Bone marrow (tissue), 2 donors: ENCODE measurements around the gene PRIMA1.

Source experiments
- DNase-seq, 2 donors: peaks; one replicate each; lab custom pipeline; 2025; lab: John Stamatoyannopoulos, UW

PRIMA1 gene

GRCh38 chr14:93731753-93732152 lies 56.5 kb downstream of the PRIMA1 start:
- no peak for DNase-seq

- no peak for DNase-seq
Measured at GRCh38 chr14:93729993-93730392, 58.3 kb downstream of the PRIMA1 start.

- no peak for DNase-seq
Measured at GRCh38 chr14:93728651-93729016, 59.7 kb downstream of the PRIMA1 start.

- DNase-seq = no peak
Measured at GRCh38 chr14:93727917-93728650, 60.2 kb downstream of the PRIMA1 start.

GRCh38 chr14:93727039-93727740 lies 61.1 kb downstream of the PRIMA1 start:
- no peak for DNase-seq

DNA sequence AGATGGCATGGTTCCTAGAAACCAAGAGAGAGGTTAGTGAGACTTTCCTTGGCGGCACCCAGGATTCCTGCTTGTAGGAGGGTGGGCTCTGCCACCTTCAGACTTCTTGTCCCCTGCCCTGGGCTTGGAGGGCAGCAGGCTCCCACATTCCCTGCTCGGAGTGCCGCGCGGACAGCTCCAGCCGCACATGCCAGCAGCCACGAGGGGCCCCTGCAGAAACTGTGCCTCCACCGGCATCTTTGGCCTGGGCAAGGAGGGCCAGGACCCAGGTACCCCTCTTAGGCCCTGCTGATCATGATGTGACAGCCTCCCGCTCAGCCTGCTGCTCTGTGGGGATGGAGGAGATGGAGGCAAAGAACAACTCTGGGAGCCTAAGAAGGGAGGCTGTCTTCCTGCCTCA lies 62.3 kb downstream of the PRIMA1 start:
- no peak for DNase-seq

DNA sequence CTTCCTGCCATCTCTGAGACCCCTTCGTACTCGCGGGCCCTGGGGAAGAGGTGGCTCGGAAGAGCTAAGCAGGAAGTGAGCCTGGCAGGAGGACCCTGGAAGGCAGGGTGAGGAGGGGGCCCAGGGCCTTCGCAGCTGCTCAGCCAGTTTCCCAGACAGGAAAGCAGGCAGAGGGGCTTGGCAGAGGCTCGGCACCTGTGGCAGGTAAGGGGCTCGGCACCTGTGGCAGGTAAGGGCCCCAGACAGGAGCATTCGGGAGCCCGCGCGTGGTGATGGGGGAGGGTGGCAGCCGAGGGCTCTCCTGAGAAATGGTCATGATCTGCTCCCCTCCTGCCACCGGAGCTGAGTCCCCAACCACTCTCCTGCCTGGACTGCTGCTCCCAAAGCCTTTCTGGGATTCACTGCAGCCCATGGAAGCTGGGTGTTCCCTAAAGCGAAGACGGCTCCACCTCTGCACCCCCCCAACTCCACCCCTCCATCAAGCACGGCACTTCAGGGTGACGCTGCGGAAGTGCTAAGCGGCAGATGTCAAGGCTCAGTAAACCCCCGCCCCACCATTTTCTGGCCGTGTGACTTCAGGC lies 63.2 kb downstream of the PRIMA1 start:
- DNase-seq = no peak

- DNase-seq = no peak
Measured at GRCh38 chr14:93723001-93723400, 65.3 kb downstream of the PRIMA1 start.

DNA sequence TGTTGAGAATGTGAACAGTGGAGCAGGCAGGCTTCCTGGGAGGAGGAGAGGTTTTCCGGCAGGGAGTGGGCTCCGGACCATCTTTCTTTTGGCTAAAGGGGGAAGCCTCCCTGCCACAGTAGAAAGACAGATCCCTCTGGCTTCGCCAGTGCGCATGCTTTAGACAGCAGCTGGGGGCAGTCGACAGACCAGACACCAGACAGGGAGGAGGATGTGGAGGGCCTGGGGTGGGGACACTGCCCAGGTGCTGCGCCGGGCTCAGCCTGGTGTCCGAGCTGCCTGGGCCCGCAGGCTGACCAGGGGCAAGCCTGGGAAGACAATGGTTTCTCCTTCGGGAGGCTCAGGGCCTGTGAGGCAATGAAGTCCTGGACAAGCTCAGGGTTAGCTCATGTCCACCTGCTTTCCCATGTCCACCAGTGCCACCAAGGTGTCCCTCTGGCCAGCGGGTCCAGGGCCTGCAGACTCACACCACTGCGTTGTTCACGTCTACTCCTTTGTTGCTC lies 67.3 kb downstream of the PRIMA1 start:
- no peak for DNase-seq

DNA sequence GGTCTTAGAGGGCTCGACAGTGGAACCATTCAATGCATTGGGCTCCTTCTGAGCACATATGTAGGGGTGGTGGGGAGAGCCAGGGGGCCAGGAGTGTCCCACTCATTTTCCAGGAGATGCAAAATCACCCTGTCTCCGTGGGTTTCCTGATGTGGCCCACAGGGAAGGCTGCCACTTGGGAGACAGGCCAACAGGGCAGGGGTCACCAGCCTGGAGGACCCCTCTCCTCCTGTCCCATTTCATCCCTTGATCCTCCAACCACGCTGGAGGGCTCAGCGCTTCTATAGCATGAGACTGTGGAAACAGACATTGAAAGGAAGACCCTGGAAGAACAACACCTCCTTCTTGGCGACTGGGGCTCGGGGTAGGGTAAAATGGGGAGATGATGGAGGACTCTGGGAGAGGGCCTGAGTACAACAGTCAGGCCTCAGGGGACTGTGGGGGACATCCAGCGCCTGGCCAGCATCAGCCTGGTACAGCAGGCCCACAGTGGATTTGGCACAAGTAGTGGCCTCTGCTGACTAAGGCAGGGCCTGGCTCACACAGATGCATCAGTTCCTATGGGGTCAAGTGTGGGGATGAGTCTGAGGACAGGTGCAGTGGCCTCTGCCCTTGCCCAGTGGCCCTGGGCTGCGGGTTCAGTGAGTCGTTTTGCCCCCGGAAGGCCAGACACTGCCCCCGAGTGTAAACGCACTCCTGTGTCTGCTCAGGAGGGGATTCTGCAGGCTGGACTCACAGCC lies 68.0 kb downstream of the PRIMA1 start:
- DNase-seq = no peak

- no peak for DNase-seq
Measured at GRCh38 chr14:93719256-93719655, 69.0 kb downstream of the PRIMA1 start.

DNA sequence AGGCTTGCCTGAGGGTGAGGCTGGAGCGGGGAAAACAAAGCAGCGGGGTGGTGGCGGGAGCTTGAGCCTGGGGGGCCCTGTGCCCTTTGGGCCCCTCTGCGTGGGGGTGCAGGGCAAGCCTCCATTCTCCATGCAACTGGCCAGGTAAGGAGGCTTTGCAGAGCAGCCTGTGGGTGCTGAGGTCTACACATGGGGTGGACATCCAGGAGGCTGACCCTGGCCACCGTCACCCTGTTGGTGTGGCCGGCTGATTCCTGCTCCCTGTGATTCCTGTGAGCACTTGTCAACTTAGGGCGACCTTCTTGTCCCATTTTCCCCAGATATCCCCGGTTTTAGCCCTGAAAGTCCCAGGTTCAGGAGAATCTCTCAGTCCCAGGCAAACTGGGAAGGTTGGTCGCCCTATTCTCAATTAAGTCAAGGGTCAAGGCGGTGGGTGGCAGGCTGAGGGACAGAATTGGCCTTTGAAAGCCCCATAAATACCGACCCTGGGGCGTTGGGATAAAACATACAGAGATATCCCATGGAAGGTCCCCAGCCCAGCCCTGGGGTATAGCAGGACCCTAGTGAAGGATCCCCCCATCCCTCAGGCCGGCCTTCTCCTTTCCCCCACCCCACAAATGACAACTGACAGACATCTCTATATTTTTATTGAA lies 70.5 kb downstream of the PRIMA1 start:
- DNase-seq = no peak

- no peak for DNase-seq
Measured at GRCh38 chr14:93716746-93717667, 71.3 kb downstream of the PRIMA1 start.

DNA sequence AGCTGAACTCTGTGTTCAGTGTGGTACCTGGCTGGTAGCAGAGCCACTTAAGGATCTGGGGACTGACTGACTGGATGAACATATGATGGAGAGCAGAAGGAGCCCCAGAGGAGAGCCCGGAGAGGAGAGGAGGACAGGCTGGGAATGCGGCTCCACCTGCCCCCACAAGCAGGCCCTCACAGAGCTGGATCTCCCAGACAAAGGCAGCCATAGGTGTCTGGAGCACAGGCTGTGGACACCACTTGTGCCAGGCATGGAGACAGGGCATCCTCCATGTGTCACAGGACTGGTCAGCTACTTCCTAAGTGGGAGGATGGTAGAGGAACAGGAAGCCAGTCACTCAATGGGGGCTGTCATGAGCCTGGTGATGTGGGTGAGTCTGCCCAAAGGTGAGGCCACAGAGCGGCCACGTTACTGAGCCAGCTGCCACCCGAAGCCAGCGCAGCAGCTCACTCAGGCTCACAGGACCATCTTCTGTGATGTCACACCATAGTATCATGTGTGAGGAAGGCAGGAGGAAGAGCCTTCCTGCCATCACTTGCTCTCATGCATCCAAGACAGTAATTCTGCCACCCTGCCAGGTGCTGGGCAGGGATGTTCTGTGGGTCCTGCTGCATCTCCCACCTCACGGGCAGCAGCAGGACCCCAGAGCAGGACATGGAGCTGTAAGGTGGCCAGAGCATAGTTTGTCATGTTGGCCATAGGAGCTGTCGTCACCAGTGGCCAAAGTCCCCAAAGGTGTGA lies 72.1 kb downstream of the PRIMA1 start:
- DNase-seq = no peak

DNA sequence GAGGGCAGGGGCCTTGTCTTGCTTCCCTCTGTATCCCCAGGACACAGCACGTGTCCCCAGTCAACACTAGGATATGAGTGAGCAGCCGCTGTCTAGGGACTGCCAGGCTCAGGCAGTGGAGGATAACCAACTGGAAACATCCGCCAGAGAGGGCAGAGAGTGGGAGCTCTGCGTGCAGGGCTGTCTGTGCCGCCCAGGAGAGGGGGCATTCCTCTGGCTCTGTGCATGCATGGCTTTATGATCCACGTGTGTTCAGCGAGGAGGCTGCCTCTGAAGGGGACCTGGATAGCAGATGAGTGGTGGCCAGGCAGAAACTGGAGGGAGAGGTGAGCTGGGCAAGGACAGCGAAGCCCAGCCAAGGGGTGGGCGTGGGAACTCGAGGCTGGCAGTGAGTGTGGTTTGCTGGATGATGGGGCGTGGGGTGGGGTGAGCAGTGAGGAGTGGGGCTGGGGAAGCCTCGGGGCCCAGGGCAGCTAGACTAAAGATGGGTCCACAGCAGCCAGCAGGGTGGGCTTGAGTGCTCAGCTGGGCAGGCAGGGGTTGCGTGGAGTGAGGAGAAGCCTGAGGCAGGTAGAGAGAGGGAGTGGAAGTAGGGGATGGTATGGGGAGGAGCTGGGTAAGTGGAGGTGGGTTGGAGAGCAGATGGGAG lies 72.9 kb downstream of the PRIMA1 start:
- DNase-seq = no peak

DNA sequence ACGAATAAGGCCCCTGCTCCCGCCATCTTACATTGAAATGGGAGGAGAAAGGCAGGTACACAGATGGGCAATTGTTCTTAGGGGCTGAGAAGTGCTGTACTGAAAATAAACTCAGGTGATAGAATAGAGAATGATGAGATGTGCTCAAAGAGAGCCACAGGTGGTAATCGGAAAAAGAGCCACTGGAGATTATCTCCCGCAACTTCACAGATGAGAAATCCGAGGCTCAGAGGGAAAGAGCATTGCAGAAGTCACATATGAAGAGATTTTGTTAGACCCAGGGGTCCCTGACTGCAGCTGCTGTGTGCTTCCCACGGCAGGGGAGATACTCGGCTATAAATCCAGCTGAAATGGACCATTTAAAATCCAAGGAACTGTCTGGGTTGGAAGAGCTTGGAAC lies 73.7 kb downstream of the PRIMA1 start:
- no peak for DNase-seq

- no peak for DNase-seq
Measured at GRCh38 chr14:93713726-93714405, 74.4 kb downstream of the PRIMA1 start.

GRCh38 chr14:93712838-93713724 lies 75.2 kb downstream of the PRIMA1 start:
- no peak for DNase-seq
